Ovary (tissue), 9 donors: ENCODE data around the gene KICS2. TPM values are rescaled to one million over a fixed set of nuclear protein-coding genes. Genes with fewer than 3 reads are reported as not detected.

Source experiments
- DNase-seq, 5 donors: peaks; one replicate each; pipeline ENCODE4 v3.0.0-alpha.2; 2019 to 2020
- H3K27ac ChIP-seq, 2 donors: fragments of 200-600 bp; one replicate each; pipeline versions ENCODE4 v1.5.1 to v1.8.0; 2019 to 2022
- H3K27me3 ChIP-seq: fragments of 200-600 bp; one replicate; pipeline ENCODE4 v1.8.0; 2022
- H3K36me3 ChIP-seq: fragments of 200-600 bp; sonication (generic); one replicate; pipeline ENCODE4 v1.5.1; 2019
- H3K4me1 ChIP-seq: one replicate; pipeline ENCODE4 v1.8.1; 2013; ENCODE audit warnings: mild to moderate bottlenecking, moderate library complexity; ENCODE audit not compliant: insufficient read depth
- H3K4me3 ChIP-seq: fragments of 200-600 bp; sonication (generic); one replicate; pipeline ENCODE4 v1.5.1; 2017
- H3K9me3 ChIP-seq, 2 donors: fragments of 200-600 bp in 1 of 2; sonication (generic) in 1 of 2; one replicate each; pipeline versions ENCODE4 v1.5.1 to v1.8.1; 2013 to 2019; ENCODE audit warnings: mild to moderate bottlenecking in 1 of 2, moderate library complexity in 1 of 2
- EP300 ChIP-seq: sonication (generic); formaldehyde crosslinking; IDR thresholded peaks from one replicate; pipeline ENCODE4 v1.6.1; 2017; ENCODE audit warnings: antibody characterized with exemption
- POLR2A ChIP-seq: fragments of 450-650 bp; IDR thresholded peaks from one replicate; pipeline ENCODE4 v1.6.1; 2017; ENCODE audit warnings: antibody characterized with exemption, mild to moderate bottlenecking, moderate library complexity
- WGBS, 3 donors: extraction: QIAGEN DNeasy Blood & Tissue Kit in 1 of 3; methylation state at CpG; one replicate each; pipeline versions ENCODE4 v1.1.5 to v1.1.7; 2013 to 2017; 5-methylcytosine and 5-hydroxymethylcytosine counted together
- intact Hi-C, 4 donors: fragments of 100-400 bp; cut with DNase I; formaldehyde crosslinking; loops; one replicate each; pipeline versions ENCODE4 v1.11.0 to v1.15.1; 2022 to 2023
- polyA plus RNA-seq, 2 donors: library from polyadenylated mRNA; stranded (reverse); fragments of 200-250 nt in 1 of 2; fragments of 350-450 nt in 1 of 2; fragmentation: Illumina TruSeq in 1 of 2; extraction: RNeasy Lipid Tissue Mini Kit (QIAGEN cat#74804) in 1 of 2; gene quantifications; one replicate each; pipeline ENCODE4 v1.2.3, GENCODE V29; 2013 to 2014
- total RNA-seq, 7 donors: library from RNA; depleted of rRNA in 2 of 7; stranded (reverse); fragments of >200 nt in 2 of 7; fragmentation: NEBNext Ultra II Directional in 3 of 7; extraction: Animal tissue kit (Norgen Biotek cat#: 25700) in 3 of 7; gene quantifications; one replicate each; pipeline versions ENCODE4 v1.1.0 to v1.2.4, GENCODE V29; 2016 to 2023
- TF ChIP-seq, protein P1 (sequence below), 3 donors: fragments of 450-650 bp in 2 of 3; fragments of 200-600 bp in 1 of 3; IDR thresholded peaks; one replicate each; pipeline versions ENCODE4 v1.5.1 to v1.8.0; 2016 to 2022; ENCODE audit warnings: antibody characterized with exemption in 3 of 3, mild to moderate bottlenecking in 1 of 3
- donor health status: DM: no; HTN: no; CAD: no; lungs with moderate emphysema.
- donor health status: DM: no; HTN: no; CAD: no.
- donor health status: Bipolar disorder and iron deficiency.
- donor health status: DM: yes; HTN: yes; CAD: no.
- donor health status: DM: no; HTN: no; CAD: no.
- donor health status: DM: yes; HTN: yes; CAD: no.

Gene KICS2
- total and polyA plus RNA-seq, 9 donors, result 3.4 to 15.2 (median 8.1) TPM

DNA sequence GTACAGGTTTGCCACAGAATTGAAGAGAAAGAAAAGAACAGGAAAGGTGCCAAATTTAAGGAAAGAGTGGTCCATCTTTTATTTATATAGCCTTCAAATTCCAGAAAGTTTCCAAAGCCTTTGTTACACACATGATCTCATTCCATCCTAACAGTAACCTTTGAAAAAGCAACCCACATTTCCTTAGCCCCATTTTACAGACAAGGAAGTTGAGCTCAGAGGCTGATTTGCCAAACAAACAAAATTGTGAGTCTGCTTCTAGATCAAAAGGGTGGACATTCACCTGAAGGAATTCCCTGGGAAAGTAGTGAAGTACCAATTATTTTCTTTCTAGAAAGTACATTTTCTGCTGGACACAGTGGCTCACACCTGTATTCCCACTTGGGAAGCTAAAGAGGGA is 32.0 kb downstream of the KICS2 start:
- no peaks in the 10 kb centered on the region for H3K36me3 ChIP-seq
- no peak overlapping the region for H3K27ac ChIP-seq
- intact Hi-C loops, result no loop called here
- DNase-seq, result no peak
- no peaks in the 10 kb centered on the region for H3K9me3 ChIP-seq
- TF ChIP-seq EP300 (no peak), POLR2A (no peak)
- TF ChIP-seq, protein P1, sequence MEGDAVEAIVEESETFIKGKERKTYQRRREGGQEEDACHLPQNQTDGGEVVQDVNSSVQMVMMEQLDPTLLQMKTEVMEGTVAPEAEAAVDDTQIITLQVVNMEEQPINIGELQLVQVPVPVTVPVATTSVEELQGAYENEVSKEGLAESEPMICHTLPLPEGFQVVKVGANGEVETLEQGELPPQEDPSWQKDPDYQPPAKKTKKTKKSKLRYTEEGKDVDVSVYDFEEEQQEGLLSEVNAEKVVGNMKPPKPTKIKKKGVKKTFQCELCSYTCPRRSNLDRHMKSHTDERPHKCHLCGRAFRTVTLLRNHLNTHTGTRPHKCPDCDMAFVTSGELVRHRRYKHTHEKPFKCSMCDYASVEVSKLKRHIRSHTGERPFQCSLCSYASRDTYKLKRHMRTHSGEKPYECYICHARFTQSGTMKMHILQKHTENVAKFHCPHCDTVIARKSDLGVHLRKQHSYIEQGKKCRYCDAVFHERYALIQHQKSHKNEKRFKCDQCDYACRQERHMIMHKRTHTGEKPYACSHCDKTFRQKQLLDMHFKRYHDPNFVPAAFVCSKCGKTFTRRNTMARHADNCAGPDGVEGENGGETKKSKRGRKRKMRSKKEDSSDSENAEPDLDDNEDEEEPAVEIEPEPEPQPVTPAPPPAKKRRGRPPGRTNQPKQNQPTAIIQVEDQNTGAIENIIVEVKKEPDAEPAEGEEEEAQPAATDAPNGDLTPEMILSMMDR (IDR thresholded peaks at IDR 0.05), result no peak
- no peaks in the 10 kb centered on the region for H3K27me3 ChIP-seq
- H3K4me3 ChIP-seq, result no peak overlapping the region
- H3K4me1 ChIP-seq, result no peaks in the 10 kb centered on the region

DNA sequence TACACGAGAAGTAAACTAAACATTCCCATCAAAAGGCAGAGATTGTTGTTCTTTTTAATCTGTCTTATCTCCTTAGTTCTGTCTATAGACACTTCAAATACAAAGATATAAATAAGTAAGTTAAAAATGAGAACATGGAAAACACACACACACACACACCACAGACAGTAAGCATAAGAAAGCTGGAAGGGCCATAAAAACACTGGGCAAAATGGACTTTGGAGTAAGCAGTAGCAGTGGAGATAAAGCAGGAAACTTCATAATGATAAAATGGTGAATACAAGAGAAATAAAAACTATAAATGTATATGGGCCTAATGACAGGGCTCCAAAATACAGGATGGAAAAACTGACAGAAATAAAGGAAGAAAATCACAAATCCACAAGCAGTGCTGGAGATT is 32.6 kb downstream of the KICS2 start:
- H3K27ac ChIP-seq, result no peak overlapping the region
- no peaks in the 10 kb centered on the region for H3K36me3 ChIP-seq
- no peaks in the 10 kb centered on the region for H3K9me3 ChIP-seq
- 42 to 74% (median 62%) methylated on average over 1 of the region's 1 CpG for WGBS, 3 donors
- H3K27me3 ChIP-seq, result no peaks in the 10 kb centered on the region
- H3K4me3 ChIP-seq, result no peak overlapping the region
- no peaks in the 10 kb centered on the region for H3K4me1 ChIP-seq
- DNase-seq, result no peak
- intact Hi-C loops, result loop anchor here in 1 of 4 donors (10.0 kb wide), 1 partner anchor 45 kb away; no protein-coding TSS in a partner anchor
- TF ChIP-seq, protein P1 (IDR thresholded peaks at IDR 0.05), result no peak
- no peak for TF ChIP-seq POLR2A
- TF ChIP-seq EP300, result no peak

DNA sequence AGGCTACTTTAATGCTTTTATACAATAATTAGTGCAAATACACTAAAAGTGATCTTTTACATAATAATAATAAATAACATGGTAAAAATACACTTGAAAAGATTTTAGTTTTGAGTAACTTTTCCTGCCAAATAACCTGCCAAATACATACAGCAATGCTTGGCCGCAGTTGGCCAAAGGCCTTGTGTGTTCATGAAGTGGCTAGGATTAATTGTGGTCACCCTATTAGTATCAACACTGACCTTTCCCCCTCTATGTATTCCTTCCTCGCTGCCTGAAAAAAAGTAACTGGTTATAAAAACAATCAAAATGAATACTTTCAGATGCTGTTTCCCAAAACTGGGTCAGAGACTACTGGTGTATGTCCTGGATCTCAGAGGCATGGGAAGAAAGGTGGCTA is 34.3 kb downstream of the KICS2 start:
- 65 to 68% (median 66%) methylated on average over 2 of the region's 2 CpGs for WGBS, 3 donors
- Histone ChIP-seq H3K27me3 (no peaks in the 10 kb centered on the region), H3K9me3 (no peaks in the 10 kb centered on the region), H3K4me1 (no peaks in the 10 kb centered on the region), H3K27ac (no peak overlapping the region), H3K4me3 (no peak overlapping the region), H3K36me3 (no peaks in the 10 kb centered on the region)
- intact Hi-C loops, result loop anchor here in 1 of 4 donors (10.0 kb wide), 1 partner anchor 47 kb away; no protein-coding TSS in a partner anchor
- DNase-seq, result no peak
- TF ChIP-seq POLR2A, result no peak
- TF ChIP-seq, protein P1 (IDR thresholded peaks at IDR 0.05), result no peak
- TF ChIP-seq EP300, result no peak

DNA sequence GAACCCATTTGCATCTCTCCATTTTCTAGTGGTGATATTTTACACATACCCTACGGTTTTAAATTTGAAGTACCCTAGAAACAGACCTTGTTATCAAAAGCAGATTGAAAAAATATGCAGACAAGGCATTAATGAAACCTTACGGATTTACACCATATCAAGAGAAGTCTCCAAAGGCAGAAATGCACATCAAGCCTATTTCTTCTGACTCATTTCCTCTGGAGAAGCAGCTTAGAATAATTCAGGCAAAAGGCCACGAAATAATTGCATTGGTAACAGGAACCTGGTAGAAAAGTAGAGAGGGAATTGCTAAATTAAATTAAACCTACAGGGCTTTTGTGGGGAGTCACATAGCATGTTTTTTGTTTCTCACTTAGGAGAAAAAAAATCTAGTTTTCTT is 34.7 kb downstream of the KICS2 start:
- no peaks in the 10 kb centered on the region for H3K27me3 ChIP-seq
- DNase-seq, result no peak
- no peaks in the 10 kb centered on the region for H3K4me1 ChIP-seq
- intact Hi-C loops, result loop anchor here in 1 of 4 donors (10.0 kb wide), 1 partner anchor 47 kb away; no protein-coding TSS in a partner anchor
- 72 to 75% (median 74%) methylated on average over 3 of the region's 3 CpGs for WGBS, 3 donors
- H3K36me3 ChIP-seq, result no peaks in the 10 kb centered on the region
- no peaks in the 10 kb centered on the region for H3K9me3 ChIP-seq
- TF ChIP-seq EP300, result no peak
- H3K27ac ChIP-seq, result no peak overlapping the region
- H3K4me3 ChIP-seq, result no peak overlapping the region

DNA sequence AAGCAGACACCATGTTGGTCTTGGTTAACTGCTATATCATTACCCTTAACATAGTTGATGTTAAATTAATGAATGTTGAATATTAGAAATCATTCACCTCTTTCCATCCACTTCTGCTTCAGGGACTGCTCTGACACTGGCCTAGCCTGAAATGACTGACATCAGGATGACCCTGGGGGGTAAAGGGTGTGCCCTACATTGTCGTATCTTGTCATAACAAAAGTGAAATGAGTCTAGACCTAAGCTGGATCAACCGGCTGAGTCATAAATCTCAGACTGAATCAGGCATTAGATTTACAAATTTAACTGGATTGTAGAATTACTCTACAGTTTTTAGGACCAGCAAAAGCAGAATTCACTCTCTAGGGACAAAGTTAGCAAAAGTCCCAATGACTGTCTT is 35.3 kb downstream of the KICS2 start:
- H3K27ac ChIP-seq, result no peak overlapping the region
- H3K4me3 ChIP-seq, result no peak overlapping the region
- WGBS, 3 donors, result 92 to 97% (median 95%) methylated on average over 2 of the region's 2 CpGs
- no peak for DNase-seq
- TF ChIP-seq, protein P1 (IDR thresholded peaks at IDR 0.05), result no peak
- TF ChIP-seq EP300 (no peak), POLR2A (no peak)
- intact Hi-C loops, result loop anchor here in 1 of 4 donors (10.0 kb wide), 1 partner anchor 48 kb away; no protein-coding TSS in a partner anchor
- H3K36me3 ChIP-seq, result no peaks in the 10 kb centered on the region
- H3K9me3 ChIP-seq, result no peaks in the 10 kb centered on the region
- no peaks in the 10 kb centered on the region for H3K4me1 ChIP-seq
- no peaks in the 10 kb centered on the region for H3K27me3 ChIP-seq
